Sigmoid colon (tissue), 7 donors: ENCODE results near the gene SOSTDC1. TPM values are rescaled to one million over a fixed set of nuclear protein-coding genes. Genes with fewer than 3 reads are reported as not detected.

Experiments used
- DNase-seq: peaks from one replicate; pipeline ENCODE4 v3.0.0-alpha.2; 2019
- H3K27ac ChIP-seq, 4 donors: fragments of 200-600 bp; sonication (generic); one replicate each; pipeline ENCODE4 v1.5.1; 2016 to 2019; ENCODE audit warnings: mild to moderate bottlenecking in 1 of 4
- H3K27me3 ChIP-seq, 3 donors: fragments of 200-600 bp; sonication (generic); one replicate each; pipeline ENCODE4 v1.5.1; 2019; ENCODE audit warnings: mild to moderate bottlenecking in 1 of 3
- H3K36me3 ChIP-seq, 4 donors: fragments of 200-600 bp; sonication (generic); one replicate each; pipeline ENCODE4 v1.5.1; 2016 to 2019
- H3K4me1 ChIP-seq, 4 donors: fragments of 200-600 bp; sonication (generic); one replicate each; pipeline ENCODE4 v1.5.1; 2017 to 2019
- H3K4me3 ChIP-seq, 4 donors: fragments of 200-600 bp; sonication (generic); one replicate each; pipeline ENCODE4 v1.5.1; 2017 to 2019; ENCODE audit warnings: mild to moderate bottlenecking in 2 of 4, moderate library complexity in 1 of 4
- H3K9me3 ChIP-seq, 4 donors: fragments of 200-600 bp in 3 of 4; sonication (generic) in 3 of 4; one replicate each; pipeline versions ENCODE4 v1.5.1 to v1.6.1; 2013 to 2019
- CTCF ChIP-seq, 4 experiments: fragments of 450-650 bp in 3 of 4; fragments of 200-600 bp in 1 of 4; IDR thresholded peaks; one replicate each; pipeline ENCODE4 v1.5.1; 2016 to 2019; ENCODE audit warnings: antibody characterized with exemption in 4 of 4, mild to moderate bottlenecking in 3 of 4, moderate library complexity in 2 of 4
- EP300 ChIP-seq, 4 donors: sonication (generic); formaldehyde crosslinking; IDR thresholded peaks; one replicate each; pipeline ENCODE4 v1.6.1; 2017; ENCODE audit warnings: antibody characterized with exemption in 4 of 4
- POLR2A ChIP-seq, 2 donors: fragments of 450-650 bp; IDR thresholded peaks; one replicate each; pipeline ENCODE4 v1.6.1; 2016; ENCODE audit warnings: antibody characterized with exemption in 2 of 2, mild to moderate bottlenecking in 2 of 2, moderate library complexity in 2 of 2
- POLR2AphosphoS5 ChIP-seq, 4 donors: sonication (generic); formaldehyde crosslinking; IDR thresholded peaks; one replicate each; pipeline ENCODE4 v1.6.1; 2017; ENCODE audit warnings: antibody characterized with exemption in 4 of 4
- WGBS, 2 donors: extraction: QIAGEN DNeasy Blood & Tissue Kit; methylation state at CpG; one replicate each; pipeline ENCODE4 v1.1.7; 2013; 5-methylcytosine and 5-hydroxymethylcytosine counted together
- intact Hi-C: fragments of 100-400 bp; cut with DNase I; formaldehyde crosslinking; loops from one replicate; pipeline ENCODE4 v1.15.1; 2023
- polyA plus RNA-seq, 3 donors: library from polyadenylated mRNA; stranded (reverse); fragments of 200-250 nt; gene quantifications; one replicate each; pipeline ENCODE4 v1.2.3, GENCODE V29; 2013
- total RNA-seq, 4 donors: library from RNA; depleted of rRNA; stranded (reverse); fragments of >200 nt; gene quantifications; one replicate each; pipeline ENCODE4 v1.1.0, GENCODE V29; 2016
- donor health status: healthy with polysubstance abuse.
- donor health status: Bipolar disorder and iron deficiency.
- donor health status: healthy.

Gene SOSTDC1
- total and polyA plus RNA-seq, 7 donors, result 0.36 to 8.7 (median 2.5) TPM

GRCh38 chr7:16431646-16432424, 33.7 kb downstream of the SOSTDC1 start:
- no peaks in the 10 kb centered on the region for H3K27me3 ChIP-seq
- H3K4me1 ChIP-seq, result no peaks in the 10 kb centered on the region
- TF ChIP-seq POLR2AphosphoS5 (IDR thresholded peaks at IDR 0.05) (no peak), CTCF (IDR thresholded peaks at IDR 0.05) (peak in 1 of 4 experiments; percentile 23), EP300 (IDR thresholded peaks at IDR 0.05) (no peak), POLR2A (IDR thresholded peaks at IDR 0.05) (no peak)
- H3K4me3 ChIP-seq, result no peak overlapping the region
- no peaks in the 10 kb centered on the region for H3K9me3 ChIP-seq
- intact Hi-C loops, result loop anchor here (5.0 kb wide), 1 partner anchor 135 kb away; no protein-coding TSS in a partner anchor
- no peak for DNase-seq
- no peaks in the 10 kb centered on the region for H3K36me3 ChIP-seq
- 89 to 93% methylated on average over 2 of the region's 2 CpGs for WGBS, 2 donors
- no peak overlapping the region for H3K27ac ChIP-seq

- 91 to 94% methylated on average over 3 of the region's 3 CpGs for WGBS, 2 donors
- Histone ChIP-seq H3K9me3 (no peaks in the 10 kb centered on the region), H3K27me3 (no peaks in the 10 kb centered on the region), H3K4me1 (no peaks in the 10 kb centered on the region), H3K27ac (no peak overlapping the region), H3K36me3 (no peaks in the 10 kb centered on the region), H3K4me3 (no peak overlapping the region)
- intact Hi-C loops, result loop anchor here (5.0 kb wide), 1 partner anchor 137 kb away; no protein-coding TSS in a partner anchor
- no peak for TF ChIP-seq POLR2A (IDR thresholded peaks at IDR 0.05)
- TF ChIP-seq POLR2AphosphoS5 (IDR thresholded peaks at IDR 0.05), result no peak
- TF ChIP-seq CTCF (IDR thresholded peaks at IDR 0.05), result no peak
- no peak for TF ChIP-seq EP300 (IDR thresholded peaks at IDR 0.05)
- no peak for DNase-seq
These were observed 35.4 kb downstream of the SOSTDC1 start for GRCh38 chr7:16430133-16430532.

GRCh38 chr7:16428672-16429071, 36.9 kb downstream of the SOSTDC1 start:
- Histone ChIP-seq H3K4me1 (no peaks in the 10 kb centered on the region), H3K4me3 (no peak overlapping the region), H3K9me3 (no peaks in the 10 kb centered on the region), H3K27ac (no peak overlapping the region), H3K36me3 (no peaks in the 10 kb centered on the region), H3K27me3 (no peaks in the 10 kb centered on the region)
- DNase-seq, result no peak
- intact Hi-C loops, result loop anchor here (10.0 kb wide), 1 partner anchor 216 kb away; the partner anchor contains the start of genes ANKMY2 and BZW2
- 16 to 31% methylated on average over 2 of the region's 2 CpGs for WGBS, 2 donors
- TF ChIP-seq POLR2AphosphoS5 (IDR thresholded peaks at IDR 0.05), result no peak
- TF ChIP-seq CTCF (IDR thresholded peaks at IDR 0.05), result no peak
- no peak for TF ChIP-seq EP300 (IDR thresholded peaks at IDR 0.05)
- no peak for TF ChIP-seq POLR2A (IDR thresholded peaks at IDR 0.05)

GRCh38 chr7:16428182-16428581, 37.4 kb downstream of the SOSTDC1 start:
- no peak for DNase-seq
- H3K4me1 ChIP-seq, result peaks cover 0 to 1% (median 0%) of the 10 kb centered on the region in 4 donors
- no peaks in the 10 kb centered on the region for H3K36me3 ChIP-seq
- no peak overlapping the region for H3K4me3 ChIP-seq
- no peaks in the 10 kb centered on the region for H3K27me3 ChIP-seq
- intact Hi-C loops, result loop anchor here (10.0 kb wide), 1 partner anchor 217 kb away; the partner anchor contains the start of genes ANKMY2 and BZW2
- no peak for TF ChIP-seq CTCF (IDR thresholded peaks at IDR 0.05)
- no peak for TF ChIP-seq EP300 (IDR thresholded peaks at IDR 0.05)
- H3K27ac ChIP-seq, result no peak overlapping the region
- no peaks in the 10 kb centered on the region for H3K9me3 ChIP-seq
